Ovary (tissue), 3 donors: Measurements from ENCODE around the gene GPR152.
"Not testable (repeated sequence)": the region's sequence is repeated elsewhere in the genome, so short reads cannot be mapped to it uniquely, and the experiment has no call there.

Source experiments
- EP300 ChIP-seq: sonication (generic); formaldehyde crosslinking; IDR thresholded peaks from one replicate; pipeline ENCODE4 v1.6.1; 2017; ENCODE audit warnings: antibody characterized with exemption
- POLR2A ChIP-seq: fragments of 450-650 bp; IDR thresholded peaks from one replicate; pipeline ENCODE4 v1.6.1; 2017; ENCODE audit warnings: antibody characterized with exemption, mild to moderate bottlenecking, moderate library complexity
- TF ChIP-seq, protein P1 (sequence below), 3 donors: fragments of 450-650 bp in 2 of 3; fragments of 200-600 bp in 1 of 3; IDR thresholded peaks; one replicate each; pipeline versions ENCODE4 v1.5.1 to v1.8.0; 2016 to 2022; ENCODE audit warnings: antibody characterized with exemption in 3 of 3, mild to moderate bottlenecking in 1 of 3
- donor health status: DM: no; HTN: no; CAD: no.

DNA sequence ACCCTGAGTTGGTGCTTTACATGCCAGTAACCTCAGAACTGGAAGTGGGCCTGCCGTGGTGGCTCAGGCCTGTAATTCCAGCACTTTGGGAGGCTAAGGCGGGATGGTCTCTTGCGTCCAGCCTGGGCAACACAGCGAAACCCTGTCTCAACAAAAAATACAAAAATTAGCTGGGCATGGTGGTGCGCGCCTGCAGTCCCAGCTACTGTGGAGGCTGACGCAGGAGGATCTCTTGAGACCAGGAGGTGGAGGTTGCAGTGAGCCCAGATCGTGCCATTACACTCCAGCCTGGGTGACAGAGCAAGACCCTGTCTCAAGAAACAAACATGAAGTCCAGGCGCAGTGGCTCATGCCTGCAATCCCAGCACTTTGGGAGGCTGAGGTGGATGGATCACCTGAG, 49.4 kb downstream of the GPR152 start:
- TF ChIP-seq POLR2A, EP300: not testable (repeated sequence)
- TF ChIP-seq, protein P1, sequence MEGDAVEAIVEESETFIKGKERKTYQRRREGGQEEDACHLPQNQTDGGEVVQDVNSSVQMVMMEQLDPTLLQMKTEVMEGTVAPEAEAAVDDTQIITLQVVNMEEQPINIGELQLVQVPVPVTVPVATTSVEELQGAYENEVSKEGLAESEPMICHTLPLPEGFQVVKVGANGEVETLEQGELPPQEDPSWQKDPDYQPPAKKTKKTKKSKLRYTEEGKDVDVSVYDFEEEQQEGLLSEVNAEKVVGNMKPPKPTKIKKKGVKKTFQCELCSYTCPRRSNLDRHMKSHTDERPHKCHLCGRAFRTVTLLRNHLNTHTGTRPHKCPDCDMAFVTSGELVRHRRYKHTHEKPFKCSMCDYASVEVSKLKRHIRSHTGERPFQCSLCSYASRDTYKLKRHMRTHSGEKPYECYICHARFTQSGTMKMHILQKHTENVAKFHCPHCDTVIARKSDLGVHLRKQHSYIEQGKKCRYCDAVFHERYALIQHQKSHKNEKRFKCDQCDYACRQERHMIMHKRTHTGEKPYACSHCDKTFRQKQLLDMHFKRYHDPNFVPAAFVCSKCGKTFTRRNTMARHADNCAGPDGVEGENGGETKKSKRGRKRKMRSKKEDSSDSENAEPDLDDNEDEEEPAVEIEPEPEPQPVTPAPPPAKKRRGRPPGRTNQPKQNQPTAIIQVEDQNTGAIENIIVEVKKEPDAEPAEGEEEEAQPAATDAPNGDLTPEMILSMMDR (IDR thresholded peaks at IDR 0.05), result not testable (repeated sequence)
